ENCODE results near the gene TGFBR3.

- TF ChIP-seq POLR2AphosphoS5 (IDR thresholded peaks at IDR 0.05; ENCODE audit: low read depth, low read length) (peak; percentile 84), TAF1 (IDR thresholded peaks at IDR 0.05; ENCODE audit: borderline replicate concordance, insufficient read depth, low read length) (peak; percentile 84; the same call in 1 of the 2 replicates), REST (IDR thresholded peaks at IDR 0.05; ENCODE audit: insufficient read depth in 1 of 2, low read depth in 2 of 2, low read length in 2 of 2) (peak in 1 of 2 experiments; percentile 48; a peak in 1 of 4 replicates)
Measured at GRCh38 chr1:91885716-91886506, at the start of gene TGFBR3.
